ENCODE data around the gene EIF5. TPM values are rescaled to one million over a fixed set of nuclear protein-coding genes. Genes with fewer than 3 reads are reported as not detected.
A peak's percentile ranks its signal among the peaks of the same experiment; 100 is the strongest.

The EIF5 gene
- total RNA-seq, 2 donors from 2014 or later, result 246 to 316 TPM

GRCh38 chr14:103315941-103316340, 18.1 kb upstream of the EIF5 start:
- no peak overlapping the region for H3K27ac Mint-ChIP-seq

GRCh38 chr14:103316721-103317121, 17.3 kb upstream of the EIF5 start:
- H3K9me3 Mint-ChIP-seq, result no peaks in the 10 kb centered on the region
- peaks cover 15 to 28% of the 10 kb centered on the region in 2 donors for H3K27me3 Mint-ChIP-seq
- H3K4me3 Mint-ChIP-seq, result no peak overlapping the region
- no peak overlapping the region for H3K27ac Mint-ChIP-seq
- H3K36me3 Mint-ChIP-seq, result no peaks in the 10 kb centered on the region
- peaks cover 3 to 5% of the 10 kb centered on the region in 2 donors for H3K4me1 Mint-ChIP-seq (ENCODE audit: low read depth in 2 of 2)
- DNase-seq (ENCODE audit: low spot score) (peak; percentile 37), ATAC-seq (no peak)

More at GRCh38 chr14:103315941-103316340, 18.1 kb upstream of the EIF5 start:
- Mint-ChIP-seq H3K27me3 (peaks cover 15 to 28% of the 10 kb centered on the region in 2 donors), H3K9me3 (no peaks in the 10 kb centered on the region), H3K4me3 (no peak overlapping the region), H3K36me3 (no peaks in the 10 kb centered on the region), H3K4me1 (ENCODE audit: low read depth in 2 of 2) (peaks cover 3 to 5% of the 10 kb centered on the region in 2 donors)
- ATAC-seq (peak in 1 of 2 donors; percentile 46), DNase-seq (ENCODE audit: low spot score) (no peak)

GRCh38 chr14:103317251-103317650, 16.8 kb upstream of the EIF5 start:
- Mint-ChIP-seq H3K9me3 (no peaks in the 10 kb centered on the region), H3K27me3 (peaks cover 15 to 28% of the 10 kb centered on the region in 2 donors), H3K4me3 (no peak overlapping the region), H3K27ac (no peak overlapping the region), H3K4me1 (ENCODE audit: low read depth in 2 of 2) (peaks cover 3 to 5% of the 10 kb centered on the region in 2 donors), H3K36me3 (no peaks in the 10 kb centered on the region)
- DNase-seq (ENCODE audit: low spot score) (no peak), ATAC-seq (no peak)

- Mint-ChIP-seq H3K9me3 (no peaks in the 10 kb centered on the region), H3K4me3 (no peak overlapping the region), H3K4me1 (ENCODE audit: low read depth in 2 of 2) (peaks cover 3 to 5% of the 10 kb centered on the region in 2 donors), H3K27me3 (peaks cover 13 to 24% of the 10 kb centered on the region in 2 donors), H3K36me3 (no peaks in the 10 kb centered on the region), H3K27ac (no peak overlapping the region)
- ATAC-seq, result no peak
- no peak for DNase-seq (ENCODE audit: low spot score)
Measured at GRCh38 chr14:103317976-103318580, 16.0 kb upstream of the EIF5 start.

GRCh38 chr14:103318750-103319419, 15.2 kb upstream of the EIF5 start:
- ATAC-seq (no peak), DNase-seq (ENCODE audit: low spot score) (no peak)
- Mint-ChIP-seq H3K27ac (no peak overlapping the region), H3K4me3 (no peak overlapping the region), H3K27me3 (peaks cover 14 to 28% of the 10 kb centered on the region in 2 donors), H3K4me1 (ENCODE audit: low read depth in 2 of 2) (peaks cover 3 to 5% of the 10 kb centered on the region in 2 donors), H3K9me3 (no peaks in the 10 kb centered on the region), H3K36me3 (no peaks in the 10 kb centered on the region)

GRCh38 chr14:103319422-103319821, 14.6 kb upstream of the EIF5 start:
- Mint-ChIP-seq H3K4me1 (ENCODE audit: low read depth in 2 of 2) (peaks cover 3 to 5% of the 10 kb centered on the region in 2 donors), H3K4me3 (no peak overlapping the region), H3K36me3 (no peaks in the 10 kb centered on the region), H3K27ac (no peak overlapping the region), H3K9me3 (no peaks in the 10 kb centered on the region), H3K27me3 (peaks cover 10 to 28% of the 10 kb centered on the region in 2 donors)
- ATAC-seq (no peak), DNase-seq (ENCODE audit: low spot score) (no peak)

GRCh38 chr14:103326078-103326477, 8.0 kb upstream of the EIF5 start:
- Mint-ChIP-seq H3K36me3 (no peaks in the 10 kb centered on the region), H3K27me3 (peaks cover 7 to 13% of the 10 kb centered on the region in 2 donors), H3K4me3 (no peak overlapping the region), H3K27ac (no peak overlapping the region), H3K9me3 (no peaks in the 10 kb centered on the region), H3K4me1 (ENCODE audit: low read depth in 2 of 2) (no peaks in the 10 kb centered on the region)
- ATAC-seq (no peak), DNase-seq (ENCODE audit: low spot score) (no peak)

GRCh38 chr14:103328941-103329340, 5.1 kb upstream of the EIF5 start:
- Mint-ChIP-seq H3K4me1 (ENCODE audit: low read depth in 2 of 2) (peaks cover 0 to 4% of the 10 kb centered on the region in 2 donors), H3K36me3 (no peaks in the 10 kb centered on the region), H3K27ac (no peak overlapping the region), H3K27me3 (peaks cover 3 to 6% of the 10 kb centered on the region in 2 donors), H3K4me3 (no peak overlapping the region), H3K9me3 (no peaks in the 10 kb centered on the region)
- DNase-seq (ENCODE audit: low spot score) (peak; percentile 22), ATAC-seq (no peak)

- peaks cover 3 to 6% of the 10 kb centered on the region in 2 donors for H3K27me3 Mint-ChIP-seq
- DNase-seq (ENCODE audit: low spot score) (peak; percentile 23), ATAC-seq (no peak)
- H3K27ac Mint-ChIP-seq, result peak overlapping the region in 1 of 2 donors; percentile 74
- H3K9me3 Mint-ChIP-seq, result no peaks in the 10 kb centered on the region
- H3K4me1 Mint-ChIP-seq (ENCODE audit: low read depth in 2 of 2), result peaks cover 0 to 4% of the 10 kb centered on the region in 2 donors
- no peaks in the 10 kb centered on the region for H3K36me3 Mint-ChIP-seq
- no peak overlapping the region for H3K4me3 Mint-ChIP-seq
Measured at GRCh38 chr14:103329401-103330347, 4.4 kb upstream of the EIF5 start.

GRCh38 chr14:103330536-103330935, 3.5 kb upstream of the EIF5 start:
- Mint-ChIP-seq H3K27ac (peak overlapping the region in 1 of 2 donors; percentile 74), H3K36me3 (peaks cover 5% of the 10 kb centered on the region), H3K4me1 (ENCODE audit: low read depth in 2 of 2) (peaks cover 5 to 7% of the 10 kb centered on the region in 2 donors), H3K27me3 (peaks cover 3 to 6% of the 10 kb centered on the region in 2 donors), H3K4me3 (no peak overlapping the region), H3K9me3 (no peaks in the 10 kb centered on the region)
- ATAC-seq, result no peak
- no peak for DNase-seq (ENCODE audit: low spot score)

GRCh38 chr14:103332143-103332919, 1.7 kb upstream of the EIF5 start:
- Mint-ChIP-seq H3K27me3 (no peaks in the 10 kb centered on the region), H3K4me3 (peak overlapping the region; percentile 60), H3K9me3 (no peaks in the 10 kb centered on the region), H3K36me3 (peaks cover 21% of the 10 kb centered on the region), H3K4me1 (ENCODE audit: low read depth in 2 of 2) (peaks cover 13 to 18% of the 10 kb centered on the region in 2 donors), H3K27ac (peak overlapping the region; percentile 70 to 87)
- DNase-seq (ENCODE audit: low spot score) (peak; percentile 10), ATAC-seq (no peak)

GRCh38 chr14:103334644-103335622, 896 bp downstream of the EIF5 start:
- Mint-ChIP-seq H3K27ac (peak overlapping the region; percentile 73 to 81), H3K4me3 (peak overlapping the region; percentile 94), H3K27me3 (no peaks in the 10 kb centered on the region), H3K9me3 (no peaks in the 10 kb centered on the region), H3K36me3 (peaks cover 46% of the 10 kb centered on the region), H3K4me1 (ENCODE audit: low read depth in 2 of 2) (peaks cover 32% of the 10 kb centered on the region in 2 donors)
- peak; percentile 85 for DNase-seq (ENCODE audit: low spot score)
- ATAC-seq, result peak; percentile 58 to 59

All from natural killer cell treated with Interleukin-12 subunit alpha and Interleukin-12 subunit beta and Interleukin-15 and Interleukin-18, amount 100 ng/mL, for 72 hours (primary cell).